Prostate gland (tissue), 2 donors: Measurements from ENCODE around the gene MTA1. TPM values are rescaled to one million over a fixed set of nuclear protein-coding genes. Genes with fewer than 3 reads are reported as not detected.
A peak's percentile ranks its signal among the peaks of the same experiment; 100 is the strongest.

ENCODE experiments used
- DNase-seq: peaks from one replicate; pipeline ENCODE4 v3.0.0-alpha.2; 2019; ENCODE audit warnings: low spot score
- H3K27ac ChIP-seq, 2 donors: fragments of 200-600 bp; sonication (generic); 2 replicates each; pipeline ENCODE4 v1.5.1; 2017 to 2019
- H3K27me3 ChIP-seq: fragments of 200-600 bp; sonication (generic); replicated peaks from 2 replicates; pipeline ENCODE4 v1.5.1; 2019; ENCODE audit not compliant: insufficient read depth
- H3K36me3 ChIP-seq, 2 donors: fragments of 200-600 bp; sonication (generic); 1 replicate in 1 of 2; 2 replicates in 1 of 2; pipeline versions ENCODE4 v1.5.1 to v1.8.1; 2017 to 2019
- H3K4me1 ChIP-seq: fragments of 200-600 bp; sonication (generic); replicated peaks from 2 replicates; pipeline ENCODE4 v1.5.1; 2019
- H3K4me3 ChIP-seq, 2 donors: fragments of 200-600 bp; sonication (generic); 2 replicates each; pipeline ENCODE4 v1.5.1; 2017 to 2019
- H3K9me3 ChIP-seq: fragments of 200-600 bp; sonication (generic); 2 replicates; pipeline ENCODE4 v1.5.1; 2017
- POLR2A ChIP-seq: fragments of 450-650 bp; IDR thresholded peaks from one replicate; pipeline ENCODE4 v1.6.1; 2016; ENCODE audit warnings: antibody characterized with exemption, mild to moderate bottlenecking
- POLR2AphosphoS5 ChIP-seq: sonication (generic); formaldehyde crosslinking; IDR thresholded peaks from one replicate; pipeline ENCODE4 v1.6.1; 2017; ENCODE audit warnings: antibody characterized with exemption
- WGBS: methylation state at CpG from one replicate; pipeline ENCODE4 v1.1.5; 2018; 5-methylcytosine and 5-hydroxymethylcytosine counted together
- intact Hi-C: fragments of 100-400 bp; cut with DNase I; formaldehyde crosslinking; loops from one replicate; pipeline ENCODE4 v1.14.2; 2022
- total RNA-seq, 2 donors: library from RNA; depleted of rRNA; stranded (reverse); fragments of >200 nt; gene quantifications; one replicate each; pipeline ENCODE4 v1.1.0, GENCODE V29; 2016
- TF ChIP-seq, protein P1 (sequence below), 4 experiments: fragments of 200-600 bp in 2 of 4; fragments of 450-650 bp in 2 of 4; sonication (generic) in 2 of 4; IDR thresholded peaks; 1 replicate in 3 of 4; 2 replicates in 1 of 4; pipeline ENCODE4 v1.5.1; 2016 to 2019; ENCODE audit warnings: antibody characterized with exemption in 4 of 4, mild to moderate bottlenecking in 2 of 4, moderate library complexity in 2 of 4

The MTA1 gene
- total RNA-seq, 2 donors from 2014 or later = 58.9 to 155 TPM

DNA sequence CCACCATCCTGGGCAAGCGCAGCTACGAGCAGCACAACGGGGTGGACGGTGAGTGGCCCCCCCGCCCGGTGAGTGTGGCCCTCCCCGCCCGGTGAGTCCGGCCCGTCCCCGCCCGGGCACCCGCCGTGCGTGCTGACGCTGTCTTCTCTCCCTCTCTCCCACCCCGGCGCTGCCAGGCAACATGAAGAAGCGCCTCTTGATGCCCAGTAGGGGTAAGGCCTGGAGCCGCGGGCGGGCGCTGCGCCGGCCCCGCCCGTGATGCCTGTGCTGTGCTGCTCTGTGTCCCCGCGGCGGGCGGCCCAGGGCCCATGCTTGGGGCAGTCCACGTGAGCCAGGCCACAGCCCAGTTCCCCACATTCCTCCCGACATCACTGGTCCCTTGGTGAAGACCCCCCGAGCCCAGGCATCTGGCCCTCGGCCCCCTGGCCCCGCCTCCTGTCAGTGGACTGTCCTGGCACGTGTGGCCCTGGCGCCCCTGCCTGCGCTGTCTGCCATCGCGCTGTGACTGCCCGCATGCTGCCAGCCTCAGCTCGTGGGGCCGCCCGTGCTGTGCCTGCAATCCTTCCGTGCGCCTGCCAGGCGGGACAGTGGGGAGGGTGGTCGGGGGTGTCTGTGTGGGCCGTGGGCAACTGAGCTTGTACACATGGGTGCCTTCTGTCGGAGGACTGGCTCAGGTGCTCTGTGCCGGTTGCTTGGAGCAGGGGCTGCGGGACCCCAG lies 47.1 kb downstream of the MTA1 start:
- H3K27me3 ChIP-seq = no peaks in the 10 kb centered on the region
- intact Hi-C loops = no loop called here
- peak overlapping the region; percentile 51 to 71 for H3K27ac ChIP-seq
- DNase-seq = no peak
- H3K4me3 ChIP-seq = no peak overlapping the region
- no peaks in the 10 kb centered on the region for H3K9me3 ChIP-seq
- TF ChIP-seq, protein P1, sequence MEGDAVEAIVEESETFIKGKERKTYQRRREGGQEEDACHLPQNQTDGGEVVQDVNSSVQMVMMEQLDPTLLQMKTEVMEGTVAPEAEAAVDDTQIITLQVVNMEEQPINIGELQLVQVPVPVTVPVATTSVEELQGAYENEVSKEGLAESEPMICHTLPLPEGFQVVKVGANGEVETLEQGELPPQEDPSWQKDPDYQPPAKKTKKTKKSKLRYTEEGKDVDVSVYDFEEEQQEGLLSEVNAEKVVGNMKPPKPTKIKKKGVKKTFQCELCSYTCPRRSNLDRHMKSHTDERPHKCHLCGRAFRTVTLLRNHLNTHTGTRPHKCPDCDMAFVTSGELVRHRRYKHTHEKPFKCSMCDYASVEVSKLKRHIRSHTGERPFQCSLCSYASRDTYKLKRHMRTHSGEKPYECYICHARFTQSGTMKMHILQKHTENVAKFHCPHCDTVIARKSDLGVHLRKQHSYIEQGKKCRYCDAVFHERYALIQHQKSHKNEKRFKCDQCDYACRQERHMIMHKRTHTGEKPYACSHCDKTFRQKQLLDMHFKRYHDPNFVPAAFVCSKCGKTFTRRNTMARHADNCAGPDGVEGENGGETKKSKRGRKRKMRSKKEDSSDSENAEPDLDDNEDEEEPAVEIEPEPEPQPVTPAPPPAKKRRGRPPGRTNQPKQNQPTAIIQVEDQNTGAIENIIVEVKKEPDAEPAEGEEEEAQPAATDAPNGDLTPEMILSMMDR (IDR thresholded peaks at IDR 0.05) = no peak
- no peak for TF ChIP-seq POLR2AphosphoS5
- TF ChIP-seq POLR2A = no peak
- peaks cover 26% of the 10 kb centered on the region for H3K4me1 ChIP-seq
- H3K36me3 ChIP-seq = peaks cover 0 to 15% of the 10 kb centered on the region in 2 donors
- 64% methylated on average over 51 of the region's 53 CpGs for WGBS

DNA sequence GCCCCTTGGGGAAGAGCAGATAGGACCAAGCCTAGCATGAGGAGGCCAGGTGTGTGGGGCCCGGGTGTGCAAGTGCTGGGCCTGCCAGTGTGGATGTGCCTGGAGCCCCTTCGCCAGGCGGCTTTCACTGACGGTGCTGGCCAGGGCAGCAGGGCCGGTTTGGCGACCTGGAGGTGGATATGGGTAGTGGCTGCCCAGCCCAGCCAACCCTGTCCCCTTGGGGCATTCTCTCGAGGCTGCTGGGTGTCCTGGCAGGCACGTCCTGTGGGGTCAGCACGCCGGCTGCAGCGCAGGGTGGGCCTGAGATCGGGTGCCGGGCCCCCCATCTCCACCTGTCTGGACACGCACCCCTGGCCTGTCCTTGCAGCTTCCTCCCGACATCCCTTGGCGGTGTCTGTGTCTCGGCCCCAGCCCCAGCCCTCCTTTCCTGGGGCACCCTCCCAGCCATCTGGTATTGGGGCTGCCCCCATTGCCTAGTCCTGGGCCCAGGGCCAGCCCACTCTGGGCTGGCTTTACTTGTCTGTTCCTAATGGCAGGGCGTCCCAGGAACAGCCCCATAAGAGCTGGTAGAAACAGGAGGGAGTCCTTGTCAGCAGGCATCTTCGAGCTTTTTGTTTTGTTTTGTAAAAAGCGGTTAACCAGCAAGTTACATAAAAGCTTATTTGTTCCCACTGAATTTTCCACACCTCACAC lies 47.8 kb downstream of the MTA1 start:
- Histone ChIP-seq H3K9me3 (no peaks in the 10 kb centered on the region), H3K4me3 (no peak overlapping the region), H3K27me3 (no peaks in the 10 kb centered on the region), H3K4me1 (peaks cover 31% of the 10 kb centered on the region), H3K36me3 (peaks cover 0 to 15% of the 10 kb centered on the region in 2 donors), H3K27ac (peak overlapping the region; percentile 51 to 71)
- DNase-seq = peak; percentile 70
- TF ChIP-seq POLR2AphosphoS5 (peak; percentile 18), POLR2A (no peak)
- TF ChIP-seq, protein P1 (IDR thresholded peaks at IDR 0.05) = peak in 2 of 4 experiments; percentile 22 to 34
- WGBS = 44% methylated on average over 18 of the region's 20 CpGs
- intact Hi-C loops = no loop called here

DNA sequence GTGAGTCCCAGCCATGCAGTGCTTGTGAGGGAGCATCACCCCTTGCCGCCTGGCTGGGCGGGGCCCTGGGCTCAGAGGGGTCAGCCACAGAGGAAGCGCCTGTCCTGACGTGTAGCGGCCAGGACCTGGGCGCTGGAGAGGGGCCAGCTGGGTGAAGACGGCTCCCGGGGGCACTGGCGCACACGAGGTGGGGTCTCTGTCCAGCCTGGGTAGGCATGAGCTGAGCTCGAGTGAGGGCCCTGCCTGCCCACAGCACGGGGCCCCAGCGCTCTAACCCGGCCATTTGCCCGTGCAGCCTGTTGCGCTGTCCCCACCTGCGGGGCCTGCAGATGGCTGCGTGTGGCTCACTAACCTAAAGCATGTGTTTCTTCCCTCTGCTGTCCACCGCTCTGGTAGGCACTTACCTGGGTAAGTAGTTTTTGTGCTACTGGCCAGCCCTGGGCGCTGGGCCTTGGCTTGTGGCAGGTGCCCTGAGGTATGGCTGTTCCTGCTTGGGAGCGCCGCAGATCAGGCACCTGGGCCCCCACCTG lies 48.4 kb downstream of the MTA1 start:
- Histone ChIP-seq H3K9me3 (no peaks in the 10 kb centered on the region), H3K27me3 (no peaks in the 10 kb centered on the region), H3K4me3 (no peak overlapping the region), H3K27ac (peak overlapping the region; percentile 51 to 71), H3K36me3 (peaks cover 0 to 15% of the 10 kb centered on the region in 2 donors), H3K4me1 (peaks cover 37% of the 10 kb centered on the region)
- WGBS = 65% methylated on average over 14 of the region's 22 CpGs
- TF ChIP-seq POLR2AphosphoS5 (no peak), POLR2A (no peak)
- TF ChIP-seq, protein P1 (IDR thresholded peaks at IDR 0.05) = no peak
- intact Hi-C loops = no loop called here
- DNase-seq = no peak

DNA sequence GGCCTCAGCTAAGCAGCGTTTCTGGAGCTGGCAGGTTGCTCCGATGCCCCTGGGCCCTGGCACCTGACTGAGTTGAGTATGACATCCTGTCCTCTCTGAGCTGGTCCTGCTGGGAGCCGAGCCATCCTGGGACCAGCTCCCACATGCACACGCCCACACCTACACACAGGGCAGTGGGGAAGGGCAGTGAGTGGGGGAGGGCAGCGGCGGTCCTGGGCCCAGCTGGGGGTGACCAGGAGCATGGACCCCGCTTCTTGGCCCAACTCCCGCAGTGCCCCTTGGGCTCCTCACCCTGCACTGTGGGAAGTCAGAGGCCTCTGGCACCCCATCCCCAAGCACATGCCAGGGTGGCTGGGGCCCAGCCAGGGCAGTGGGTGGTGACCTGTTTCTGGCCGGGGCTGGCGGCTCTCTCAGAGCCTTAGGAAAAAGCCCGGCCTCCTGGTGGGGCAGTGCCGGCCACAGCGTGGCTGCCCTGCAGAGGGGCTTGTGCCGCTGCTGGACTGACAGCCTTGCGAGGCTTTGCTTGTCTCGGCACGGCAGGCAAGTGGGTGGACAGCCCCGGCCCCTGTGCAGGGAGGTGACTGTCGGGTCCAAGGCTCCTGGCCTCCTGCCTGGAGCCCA lies 49.1 kb downstream of the MTA1 start:
- peaks cover 44% of the 10 kb centered on the region for H3K4me1 ChIP-seq
- peaks cover 0 to 9% of the 10 kb centered on the region in 2 donors for H3K36me3 ChIP-seq
- intact Hi-C loops = no loop called here
- DNase-seq = no peak
- no peaks in the 10 kb centered on the region for H3K9me3 ChIP-seq
- H3K4me3 ChIP-seq = no peak overlapping the region
- peak overlapping the region; percentile 51 to 71 for H3K27ac ChIP-seq
- H3K27me3 ChIP-seq = no peaks in the 10 kb centered on the region
- TF ChIP-seq, protein P1 (IDR thresholded peaks at IDR 0.05) = no peak
- peak; percentile 13 for TF ChIP-seq POLR2AphosphoS5
- peak; percentile 29 for TF ChIP-seq POLR2A
- 46% methylated on average over 10 of the region's 19 CpGs for WGBS
